ENCODE measurements around the gene CDC20.

CDC20 gene

DNA sequence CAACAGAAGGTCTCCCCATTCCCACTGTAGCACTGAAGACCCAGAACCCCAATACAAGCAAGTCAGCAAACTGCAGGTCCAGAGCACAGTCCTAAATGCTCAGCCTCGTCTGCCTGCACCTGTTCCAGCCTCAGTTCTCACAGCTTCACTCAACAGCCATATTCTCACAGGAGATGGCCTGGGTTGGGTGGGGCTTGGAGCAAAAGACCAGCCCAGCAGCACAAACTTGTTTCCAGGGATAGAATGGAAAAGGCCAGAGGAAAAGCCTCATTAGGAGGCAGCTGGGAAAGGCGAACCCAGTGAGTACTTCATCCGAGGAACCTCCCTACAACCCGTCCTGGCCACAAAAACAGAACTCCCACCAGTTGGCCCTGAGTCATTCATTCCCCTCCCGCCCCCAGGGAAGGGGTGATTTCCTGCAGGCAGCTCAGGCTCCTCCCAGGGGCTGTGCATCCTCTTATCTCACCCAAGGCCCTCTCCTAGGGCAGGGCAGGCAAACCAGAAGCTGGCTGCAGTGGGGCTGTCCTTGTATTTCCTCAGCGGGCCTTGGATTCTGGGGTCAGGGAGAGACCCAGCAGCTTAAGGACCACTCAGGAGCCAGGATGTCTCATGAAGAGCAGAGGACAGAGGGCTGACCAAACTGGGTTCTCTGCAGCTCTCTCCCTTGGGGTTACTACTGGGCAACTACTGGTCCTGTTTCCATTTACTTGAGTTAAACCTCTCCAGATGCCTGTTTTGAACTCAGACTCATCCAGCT is 28.6 kb upstream of the CDC20 start:
- DNase-seq (ENCODE audit: low read depth): peak; percentile 22

DNA sequence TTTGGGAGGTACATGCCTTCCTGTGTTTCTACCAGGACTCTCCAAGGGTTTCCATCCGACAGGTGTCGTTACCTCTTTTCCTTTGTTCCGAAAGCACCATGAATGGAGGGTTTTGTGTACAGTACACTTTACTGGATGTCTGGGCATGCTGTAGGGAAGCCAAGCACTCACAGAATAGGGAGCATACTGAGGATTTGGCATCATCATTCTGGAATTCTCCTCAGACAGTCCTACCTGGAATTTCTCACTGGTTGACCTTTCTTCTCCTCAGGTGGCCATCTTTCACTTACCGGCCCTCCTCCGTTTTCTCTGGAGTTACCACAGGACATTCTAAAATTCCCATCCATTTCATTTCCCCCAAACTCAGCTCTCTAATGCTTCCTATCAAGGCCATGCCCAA is 27.1 kb upstream of the CDC20 start:
- DNase-seq (ENCODE audit: low read depth): no peak

DNA sequence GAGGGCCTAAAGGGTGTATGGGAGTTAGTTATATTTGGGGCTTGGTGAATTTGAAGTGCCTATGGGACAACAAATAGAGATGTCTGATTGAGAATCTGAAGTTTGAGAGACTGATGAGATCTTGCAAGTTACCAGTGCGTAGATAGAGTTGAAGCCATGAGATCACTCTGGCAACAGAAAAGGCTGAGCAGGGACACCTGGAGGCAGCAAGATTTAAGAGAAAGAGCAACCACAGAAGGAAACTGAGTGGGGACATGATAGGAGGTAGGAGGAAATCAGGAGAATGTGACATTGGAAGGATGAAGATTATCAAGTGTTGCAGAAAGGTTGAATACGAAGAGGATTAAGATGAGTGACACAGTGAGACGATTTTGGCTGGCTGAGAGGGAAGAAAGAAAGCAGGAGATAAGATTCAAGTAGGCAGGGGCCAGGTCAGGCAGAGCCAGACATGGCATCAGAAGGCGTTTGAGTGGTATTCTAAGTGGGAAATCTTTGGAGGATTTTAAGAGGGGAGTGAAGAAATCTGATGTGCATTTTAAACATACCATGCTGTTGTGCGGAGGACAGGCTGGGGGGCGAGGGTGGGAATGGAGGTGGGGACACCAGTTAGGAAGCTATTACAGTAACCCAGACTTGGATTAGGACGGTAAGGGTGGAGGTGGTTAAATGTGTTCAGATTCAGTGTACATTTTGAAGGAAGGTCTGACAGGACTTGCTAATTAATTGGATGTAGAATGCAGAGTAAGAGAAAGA is 24.2 kb upstream of the CDC20 start:
- no peak for DNase-seq (ENCODE audit: low read depth)

DNA sequence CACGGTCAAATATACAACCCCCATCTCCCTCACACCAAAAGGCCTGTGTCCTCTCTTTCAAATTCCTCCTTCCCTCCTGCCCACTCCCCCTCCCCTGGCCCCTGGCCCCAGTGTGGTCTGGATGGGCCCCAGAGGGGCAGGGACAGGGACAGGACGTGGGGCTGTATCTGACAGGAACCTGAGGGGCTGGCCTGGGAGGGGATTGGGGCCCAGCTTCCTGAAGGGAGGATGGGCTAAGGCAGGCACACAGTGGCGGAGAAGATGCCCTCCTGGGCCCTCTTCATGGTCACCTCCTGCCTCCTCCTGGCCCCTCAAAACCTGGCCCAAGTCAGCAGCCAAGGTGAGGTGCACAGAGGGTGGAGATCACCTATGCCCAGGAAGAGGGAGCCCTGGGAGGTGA is 21.2 kb upstream of the CDC20 start, which contains the start of gene MPL:
TSS of gene MPL (plus strand) at position 231 of the 400 bp plus-strand sequence. CDS start at position 262, 31 bp downstream.
- DNase-seq (ENCODE audit: low read depth): no peak

DNA sequence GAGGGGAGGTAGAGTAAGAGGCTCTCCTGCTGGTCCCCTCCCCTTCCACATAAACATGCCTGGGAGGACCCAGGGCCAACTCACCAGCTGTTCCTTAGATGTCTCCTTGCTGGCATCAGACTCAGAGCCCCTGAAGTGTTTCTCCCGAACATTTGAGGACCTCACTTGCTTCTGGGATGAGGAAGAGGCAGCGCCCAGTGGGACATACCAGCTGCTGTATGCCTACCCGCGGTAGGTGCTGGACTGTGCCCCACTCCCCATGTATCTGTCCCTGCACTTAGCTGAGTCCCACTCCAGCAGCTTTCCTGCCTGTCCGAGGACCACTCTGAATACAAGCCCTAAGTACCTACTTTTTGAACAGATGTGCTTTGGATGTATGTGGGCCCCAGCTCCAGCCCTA is 20.8 kb upstream of the CDC20 start:
- no peak for DNase-seq (ENCODE audit: low read depth)

DNA sequence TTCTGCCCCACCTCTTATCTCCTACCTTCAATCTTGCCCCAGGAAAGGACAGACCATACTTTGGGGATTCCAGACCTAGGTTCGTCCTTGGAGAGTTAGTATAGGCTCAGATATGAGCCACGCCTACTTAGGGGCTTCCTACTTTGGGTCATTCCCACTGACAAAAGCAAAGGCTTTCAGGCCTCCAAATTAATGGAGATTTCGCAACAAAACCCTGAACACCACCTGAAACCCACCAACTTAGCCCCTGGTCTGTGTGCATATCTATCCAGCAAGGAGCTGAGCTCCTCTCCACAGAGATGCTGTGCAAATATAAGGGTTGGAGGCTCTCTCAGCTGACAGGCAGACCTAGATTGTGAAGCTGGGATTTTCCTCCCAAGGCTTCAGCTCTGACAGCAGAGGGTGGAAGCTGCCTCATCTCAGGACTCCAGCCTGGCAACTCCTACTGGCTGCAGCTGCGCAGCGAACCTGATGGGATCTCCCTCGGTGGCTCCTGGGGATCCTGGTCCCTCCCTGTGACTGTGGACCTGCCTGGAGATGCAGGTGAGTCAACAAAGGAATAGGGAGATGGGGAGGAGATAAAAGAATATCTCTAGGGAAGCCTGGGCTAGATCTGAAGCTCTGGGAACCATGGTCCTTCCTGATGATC is 19.1 kb upstream of the CDC20 start:
- DNase-seq (ENCODE audit: low read depth): no peak

DNA sequence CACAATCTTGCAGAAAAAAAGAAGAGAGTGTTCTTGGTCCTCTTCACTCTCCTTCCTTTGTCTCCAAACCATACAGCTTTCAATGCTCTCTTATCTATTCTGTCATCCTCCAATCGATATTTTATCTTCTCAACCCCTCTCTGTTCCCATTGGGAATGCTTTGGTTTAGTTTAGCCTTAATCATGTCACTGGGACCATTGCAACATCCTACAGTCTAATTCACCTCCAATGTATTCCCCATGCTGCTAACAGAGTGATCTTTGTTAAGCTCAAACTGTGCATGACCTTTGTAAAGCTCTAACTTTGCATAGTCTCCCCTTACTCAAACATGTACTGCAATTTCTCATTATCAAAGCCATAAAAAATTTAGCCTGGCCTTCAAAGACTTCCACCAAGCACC is 18.2 kb upstream of the CDC20 start:
- no peak for DNase-seq (ENCODE audit: low read depth)

DNA sequence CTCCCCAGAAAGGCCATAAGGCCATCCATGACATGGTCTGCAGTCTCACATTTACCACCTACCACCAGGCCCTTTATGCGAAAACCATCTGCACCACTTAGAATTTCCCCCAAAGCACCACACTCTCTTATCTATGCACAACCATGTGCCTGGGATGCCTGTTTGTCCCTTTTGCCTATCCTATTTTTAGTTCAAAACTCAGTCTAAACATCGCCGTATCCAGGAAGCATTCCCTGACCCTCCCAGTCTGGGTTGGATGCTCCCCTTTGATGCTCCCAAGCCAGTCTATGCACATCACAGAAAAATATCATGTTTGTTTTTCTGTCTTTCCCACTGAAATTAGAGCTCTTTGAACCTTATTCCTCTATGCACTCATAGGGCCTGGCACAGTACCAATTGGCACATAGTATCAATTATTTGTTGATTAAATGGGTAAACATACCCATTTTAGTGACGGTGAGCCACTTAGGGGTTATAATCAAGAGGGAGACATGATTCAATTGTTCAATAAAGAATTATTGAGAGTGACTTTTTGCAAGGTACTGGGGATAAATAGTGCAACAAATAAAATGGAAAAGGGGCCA is 14.4 kb upstream of the CDC20 start:
- DNase-seq (ENCODE audit: low read depth): no peak

DNA sequence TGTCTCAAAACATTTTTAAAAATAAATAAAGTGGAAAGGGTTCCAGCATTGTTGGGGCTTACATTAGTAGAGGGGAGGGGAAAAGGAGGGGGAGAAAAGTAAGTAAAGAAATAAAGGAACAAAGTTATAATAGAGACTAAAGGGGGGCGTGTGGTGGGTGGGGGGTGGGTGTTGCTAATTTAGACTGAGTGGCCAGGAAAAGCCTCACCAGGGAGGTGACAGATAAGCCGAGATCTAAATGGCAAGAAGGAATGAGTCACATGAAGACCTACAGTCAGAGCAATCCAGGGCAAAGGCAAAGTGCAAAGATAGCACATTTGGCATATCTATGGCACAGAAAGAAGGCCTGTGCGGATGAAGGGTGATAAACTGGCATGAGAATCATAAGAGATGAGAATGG is 13.7 kb upstream of the CDC20 start:
- DNase-seq (ENCODE audit: low read depth): no peak

DNA sequence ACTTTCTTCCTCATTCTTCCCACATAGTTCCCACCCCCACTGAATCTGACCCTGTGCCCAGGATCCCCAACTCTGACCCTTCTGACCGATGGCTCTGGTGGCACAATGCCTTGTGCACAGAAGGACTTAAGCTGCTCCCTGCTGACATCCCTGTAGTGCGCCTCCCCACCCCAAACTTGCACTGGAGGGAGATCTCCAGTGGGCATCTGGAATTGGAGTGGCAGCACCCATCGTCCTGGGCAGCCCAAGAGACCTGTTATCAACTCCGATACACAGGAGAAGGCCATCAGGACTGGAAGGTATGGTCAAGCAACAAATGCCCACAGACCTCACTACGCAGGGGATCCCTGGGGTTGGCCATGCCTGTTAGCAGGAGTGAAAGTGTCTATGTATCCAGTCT is 12.1 kb upstream of the CDC20 start:
- no peak for DNase-seq (ENCODE audit: low read depth)

DNA sequence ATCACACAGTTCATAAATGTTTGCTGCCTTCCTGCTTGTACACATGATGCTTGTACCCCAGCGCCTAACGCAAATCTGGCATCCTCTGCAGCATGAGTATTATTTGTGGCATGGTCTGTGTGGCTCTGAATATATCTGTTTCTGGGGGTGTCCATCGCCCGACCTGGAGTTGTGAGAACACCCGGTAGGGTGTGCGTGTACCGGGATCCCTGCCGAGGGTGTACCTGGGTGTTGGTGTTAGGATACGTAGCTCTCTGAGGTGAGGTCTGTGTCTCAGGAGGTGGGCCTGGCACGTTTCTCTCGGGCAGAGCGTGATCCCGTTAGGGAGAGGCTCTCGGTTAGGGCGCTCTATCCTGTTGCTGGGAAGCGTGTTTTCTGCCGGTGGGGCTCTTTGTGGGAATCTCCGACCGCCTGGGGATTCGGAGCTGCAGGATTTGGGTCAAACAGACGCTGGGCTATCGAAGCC is 10.4 kb upstream of the CDC20 start:
- DNase-seq (ENCODE audit: low read depth): no peak

DNA sequence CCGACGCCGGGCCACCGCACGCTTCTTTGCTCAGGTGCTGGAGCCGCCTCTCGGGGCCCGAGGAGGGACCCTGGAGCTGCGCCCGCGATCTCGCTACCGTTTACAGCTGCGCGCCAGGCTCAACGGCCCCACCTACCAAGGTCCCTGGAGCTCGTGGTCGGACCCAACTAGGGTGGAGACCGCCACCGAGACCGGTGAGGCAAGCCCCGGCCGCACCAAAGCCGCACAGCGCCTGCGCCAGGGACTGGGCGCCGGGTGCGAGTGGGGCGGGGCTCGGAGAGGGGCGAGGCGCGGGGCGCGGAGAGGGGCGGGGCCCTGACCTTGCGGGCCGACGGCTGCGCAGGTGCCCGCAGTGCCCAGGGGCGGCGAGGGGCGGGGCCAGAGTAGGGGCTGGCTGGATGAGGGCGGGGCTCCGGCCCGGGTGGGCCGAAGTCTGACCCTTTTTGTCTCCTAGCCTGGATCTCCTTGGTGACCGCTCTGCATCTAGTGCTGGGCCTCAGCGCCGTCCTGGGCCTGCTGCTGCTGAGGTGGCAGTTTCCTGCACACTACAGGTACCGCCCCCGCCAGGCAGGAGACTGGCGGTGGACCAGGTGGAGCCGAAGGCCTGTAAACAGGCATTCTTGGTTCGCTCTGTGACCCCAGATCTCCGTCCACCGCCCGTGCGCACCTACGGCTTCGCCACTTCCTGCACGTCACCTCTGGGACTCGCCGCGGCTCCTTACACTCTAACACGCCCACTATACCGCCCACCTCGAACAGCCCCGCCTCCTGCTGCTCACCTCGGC is 9.8 kb upstream of the CDC20 start:
- DNase-seq (ENCODE audit: low read depth): no peak

DNA sequence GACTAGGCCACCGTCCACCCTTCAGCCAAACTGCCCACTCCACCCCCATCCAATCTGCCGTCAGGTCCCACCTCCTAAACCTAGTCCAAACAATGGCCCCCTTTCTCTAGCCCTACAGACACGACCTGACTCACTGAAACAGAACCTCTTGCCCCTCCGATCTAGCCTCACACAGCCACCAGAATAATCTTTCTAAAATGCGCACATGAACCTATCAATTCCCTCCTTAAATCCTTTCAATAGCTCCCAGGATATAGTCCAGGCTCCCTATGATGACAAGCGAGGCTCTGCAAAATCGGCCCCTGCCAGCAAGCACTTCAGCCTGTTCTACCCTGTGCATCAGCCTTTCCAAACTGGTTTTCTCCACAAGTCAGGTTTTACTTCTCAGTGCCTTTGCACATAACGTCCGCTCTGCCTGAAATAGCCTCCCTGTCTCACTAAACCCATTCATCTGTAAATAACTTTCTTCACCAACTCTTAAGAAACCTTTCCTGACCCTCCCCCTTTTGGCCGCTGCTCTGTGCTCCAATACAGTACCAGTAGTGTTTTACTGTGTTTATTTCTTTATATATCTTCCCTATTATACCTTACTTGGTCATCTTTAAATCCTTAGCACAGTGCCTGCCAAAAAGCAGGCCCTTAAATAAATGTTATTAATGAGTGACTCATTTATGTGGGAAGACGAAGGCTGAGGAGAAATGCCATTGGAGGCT is 9.0 kb upstream of the CDC20 start:
- no peak for DNase-seq (ENCODE audit: low read depth)

DNA sequence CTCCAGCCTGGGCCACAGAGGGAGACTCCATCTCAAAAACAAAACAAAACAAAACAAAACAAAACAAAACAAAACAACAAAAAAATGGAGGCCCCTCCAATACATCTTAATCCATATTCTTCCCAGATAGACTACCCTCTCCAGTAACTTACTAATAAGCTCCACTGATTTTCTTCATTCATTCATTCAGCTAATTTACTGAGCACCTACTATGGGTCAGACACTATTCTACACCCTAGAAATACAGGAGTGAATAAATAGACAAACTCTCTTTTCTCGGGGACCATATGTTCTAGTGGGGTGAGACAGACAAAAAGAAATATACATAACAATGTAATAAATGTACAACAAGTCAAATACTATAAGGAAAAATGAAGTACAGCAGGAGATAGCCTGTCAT is 7.8 kb upstream of the CDC20 start:
- DNase-seq (ENCODE audit: low read depth): no peak

DNA sequence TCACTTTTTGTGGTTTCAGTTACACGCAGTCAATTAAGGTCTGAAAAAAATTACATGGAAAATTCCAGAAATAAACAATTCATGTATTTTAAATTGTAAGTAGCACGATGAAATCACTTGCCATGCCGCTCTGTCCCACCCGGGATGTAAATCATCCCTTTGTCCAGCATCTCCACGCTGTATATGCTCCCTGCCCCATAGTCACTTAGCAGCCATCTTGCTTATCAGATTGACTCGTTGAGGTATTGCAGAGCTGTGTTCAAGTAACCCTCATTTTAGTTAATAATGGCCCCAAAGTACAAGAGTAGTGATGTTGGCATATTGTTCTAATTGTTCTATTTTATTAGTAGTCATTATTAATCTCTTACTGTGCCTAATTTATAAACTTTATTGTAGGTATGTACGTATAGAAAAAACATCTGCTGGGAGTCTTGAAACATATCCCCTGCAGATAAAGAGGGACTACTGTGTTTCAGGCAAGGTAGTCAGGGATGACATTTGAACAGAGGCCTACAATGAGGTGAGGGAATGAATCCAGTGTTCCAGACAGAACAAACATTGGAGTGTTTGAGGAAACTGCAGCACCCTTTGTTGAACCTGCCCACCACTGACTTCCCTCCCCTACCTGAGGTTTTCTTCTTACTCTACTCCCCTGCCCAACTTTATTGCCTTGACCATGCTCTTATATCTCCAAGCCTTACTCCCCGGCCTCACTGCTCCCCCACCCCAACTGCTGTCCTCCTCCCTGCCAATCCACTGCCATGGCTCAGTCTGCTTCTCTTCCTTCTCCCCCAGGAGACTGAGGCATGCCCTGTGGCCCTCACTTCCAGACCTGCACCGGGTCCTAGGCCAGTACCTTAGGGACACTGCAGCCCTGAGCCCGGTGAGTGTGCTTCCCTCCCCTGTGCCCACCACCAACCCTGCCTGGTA is 7.1 kb upstream of the CDC20 start:
- no peak for DNase-seq (ENCODE audit: low read depth)

DNA sequence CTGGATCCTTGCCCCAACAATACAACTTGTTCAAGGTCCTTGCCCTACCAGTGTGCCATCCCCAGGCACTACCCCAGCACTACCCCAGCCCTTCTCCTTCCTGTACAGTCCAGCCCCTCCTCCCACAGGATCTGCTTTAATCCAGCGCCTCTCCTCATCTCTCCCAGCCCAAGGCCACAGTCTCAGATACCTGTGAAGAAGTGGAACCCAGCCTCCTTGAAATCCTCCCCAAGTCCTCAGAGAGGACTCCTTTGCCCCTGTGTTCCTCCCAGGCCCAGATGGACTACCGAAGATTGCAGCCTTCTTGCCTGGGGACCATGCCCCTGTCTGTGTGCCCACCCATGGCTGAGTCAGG is 6.5 kb upstream of the CDC20 start:
- DNase-seq (ENCODE audit: low read depth): no peak

DNA sequence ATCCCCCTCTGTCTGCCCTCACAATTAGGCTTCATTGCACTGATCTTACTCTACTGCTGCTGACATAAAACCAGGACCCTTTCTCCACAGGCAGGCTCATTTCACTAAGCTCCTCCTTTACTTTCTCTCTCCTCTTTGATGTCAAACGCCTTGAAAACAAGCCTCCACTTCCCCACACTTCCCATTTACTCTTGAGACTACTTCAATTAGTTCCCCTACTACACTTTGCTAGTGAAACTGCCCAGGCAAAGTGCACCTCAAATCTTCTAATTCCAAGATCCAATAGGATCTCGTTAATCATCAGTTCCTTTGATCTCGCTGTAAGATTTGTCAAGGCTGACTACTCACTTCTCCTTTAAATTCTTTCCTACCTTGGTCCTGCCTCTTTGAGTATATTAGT is 5.9 kb upstream of the CDC20 start:
- no peak for DNase-seq (ENCODE audit: low read depth)

DNA sequence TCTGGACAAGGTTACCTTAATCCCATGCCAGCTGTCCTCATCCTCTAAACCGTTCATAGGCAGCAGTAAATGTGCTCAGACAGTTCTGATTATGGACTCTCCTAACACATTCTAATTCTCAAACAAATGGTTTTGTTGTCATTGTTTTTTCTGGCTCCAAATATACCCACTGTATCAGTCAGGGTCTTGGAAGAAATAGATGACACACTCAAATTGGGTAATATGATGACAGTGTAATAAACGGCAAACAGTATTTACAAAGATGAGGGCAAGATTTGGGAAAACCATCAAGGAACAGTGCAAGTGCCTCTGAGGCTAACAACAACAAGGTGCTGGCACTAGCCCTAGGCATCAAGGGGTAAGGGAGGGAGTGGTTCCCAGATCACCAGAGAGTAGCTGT is 4.3 kb upstream of the CDC20 start:
- no peak for DNase-seq (ENCODE audit: low read depth)

DNA sequence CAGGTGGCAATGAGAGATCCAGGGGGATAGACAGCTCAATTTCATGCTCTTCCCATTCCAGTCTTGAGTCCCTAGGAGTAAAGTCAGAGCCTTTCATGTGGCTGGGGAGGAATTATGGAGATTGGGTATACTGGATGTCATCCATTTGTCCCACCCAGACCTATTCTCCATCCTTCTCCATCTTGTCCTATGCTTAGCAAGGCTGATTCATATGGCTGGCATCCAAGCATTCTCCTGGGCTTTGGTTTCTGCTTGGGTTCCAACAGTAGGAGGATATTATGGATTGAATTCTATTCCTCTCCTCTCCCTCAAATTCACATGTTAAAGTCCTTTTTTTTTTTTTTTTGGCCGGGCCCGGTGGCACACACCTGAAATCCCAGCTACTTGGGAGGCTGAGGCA is 3.8 kb upstream of the CDC20 start:
- no peak for DNase-seq (ENCODE audit: low read depth)

DNA sequence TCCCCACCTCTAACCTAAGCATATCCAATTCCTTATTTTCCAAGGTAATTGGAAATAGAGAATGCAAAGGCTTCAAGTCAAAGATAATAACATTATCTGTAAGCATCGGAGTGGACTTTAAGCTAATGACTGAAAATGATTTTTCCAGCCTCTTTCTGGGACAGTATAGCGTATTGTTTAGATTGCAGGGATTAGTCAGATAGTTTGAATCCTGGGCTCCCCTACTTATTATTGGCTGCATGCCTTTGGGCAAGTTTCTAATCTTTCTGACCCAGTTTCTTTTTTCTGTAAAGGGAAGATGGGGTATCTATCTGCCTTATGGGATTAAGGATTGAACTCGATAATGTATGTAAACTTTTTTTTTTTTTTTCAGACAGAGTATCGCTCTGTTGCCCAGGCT is 1.5 kb upstream of the CDC20 start:
- no peak for DNase-seq (ENCODE audit: low read depth)
